Mononuclear cell (primary cell): Measurements from ENCODE around the gene ZNF333. TPM values are rescaled to one million over a fixed set of nuclear protein-coding genes. Genes with fewer than 3 reads are reported as not detected.

Source experiments
- H3K27me3 ChIP-seq: 2 replicates; pipeline ENCODE4 v1.6.0; 2011; ENCODE audit warnings: low read length, control low read depth; ENCODE audit not compliant: insufficient read depth
- H3K4me1 ChIP-seq: 2 replicates; pipeline ENCODE4 v1.5.1; 2011; ENCODE audit warnings: mild to moderate bottlenecking, low read length, control low read depth; ENCODE audit not compliant: insufficient read depth
- H3K4me3 ChIP-seq: 2 replicates; pipeline ENCODE4 v1.5.1; 2011; ENCODE audit warnings: mild to moderate bottlenecking, low read length, moderate library complexity
- H3K9me3 ChIP-seq: 2 replicates; pipeline ENCODE4 v1.5.1; 2011; ENCODE audit warnings: low read depth, mild to moderate bottlenecking, control low read depth, low read length
- total RNA-seq: library from RNA; depleted of rRNA; stranded (reverse); fragments of >200 nt; gene quantifications from one replicate; pipeline ENCODE4 v1.2.3, GENCODE V29; 2012

The ZNF333 gene
- 10.7 TPM for total RNA-seq

DNA sequence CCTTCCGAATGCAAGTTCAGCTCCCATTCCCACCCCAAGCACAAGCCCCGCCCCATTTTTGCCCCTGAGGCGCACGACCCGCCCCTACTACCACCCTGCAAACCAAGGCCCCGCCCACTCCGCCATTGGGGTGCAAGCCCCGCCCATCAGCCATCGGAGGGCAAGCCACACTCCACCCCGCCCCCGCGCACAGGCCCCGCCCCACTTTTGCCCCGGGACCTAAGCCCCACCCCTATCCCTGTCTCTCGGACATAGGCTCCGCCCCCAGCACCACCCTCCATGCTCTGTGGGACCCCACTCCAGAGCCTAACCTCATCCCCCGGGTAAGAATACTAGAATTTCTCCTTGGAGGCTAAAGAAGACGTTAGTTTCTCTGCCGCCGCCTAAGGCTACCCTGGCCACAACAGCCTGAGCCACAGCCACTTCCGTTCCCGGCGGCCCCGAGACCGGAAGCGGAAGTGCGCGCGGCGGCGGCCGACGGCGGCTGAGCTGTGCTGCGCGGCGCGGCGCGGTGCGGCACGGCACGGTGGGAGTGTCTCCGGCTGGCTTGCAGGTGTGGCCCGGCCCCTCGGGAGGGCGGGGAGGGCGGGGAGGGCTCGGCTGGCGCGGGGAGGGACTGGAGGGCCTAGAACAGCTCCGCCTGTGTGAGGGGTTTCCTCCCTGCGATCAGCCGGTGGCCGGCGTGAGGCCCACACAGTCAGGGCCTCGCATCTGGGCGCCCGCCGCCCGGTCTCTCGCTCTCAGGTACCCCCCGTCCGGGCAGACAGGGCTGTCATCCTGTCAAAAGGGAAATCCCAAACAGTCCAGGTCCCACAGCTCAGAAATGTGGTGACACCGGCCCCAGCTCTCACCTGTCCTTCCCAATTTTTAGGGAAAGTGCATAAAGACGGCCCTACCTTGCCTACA, at the start of gene ZNF333:
Gene ZNF333 (plus strand): TSS at position 451 of the 906 bp plus-strand sequence. CDS start 3,444 bp downstream, outside the sequence.
- Histone ChIP-seq H3K27me3 (no peaks in the 10 kb centered on the region), H3K4me3 (peak within 1 kb of the TSS; percentile 72), H3K4me1 (peaks cover 28% of the 10 kb centered on the region), H3K9me3 (no peaks in the 10 kb centered on the region)

DNA sequence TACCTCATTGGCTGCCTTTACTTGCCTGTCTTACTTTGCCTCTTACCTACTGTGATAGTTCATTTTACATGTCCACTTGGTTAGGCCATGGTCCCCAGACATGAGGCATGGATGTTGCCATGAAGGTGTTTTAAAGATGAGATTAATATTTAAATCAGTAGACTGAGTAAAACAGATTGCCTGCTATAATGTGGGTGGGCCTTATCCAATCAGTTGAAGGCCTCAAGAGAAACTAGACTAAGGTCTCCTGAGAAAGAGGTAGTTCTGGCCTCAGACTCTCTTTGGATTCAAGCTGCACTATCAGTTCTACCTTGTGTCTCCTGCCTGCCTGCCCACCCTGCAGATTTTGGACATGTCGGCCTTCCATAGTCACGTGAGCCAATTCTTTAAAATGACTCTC, 41.3 kb upstream of the ZNF333 start:
- Histone ChIP-seq H3K4me3 (no peak overlapping the region), H3K4me1 (no peaks in the 10 kb centered on the region), H3K9me3 (no peaks in the 10 kb centered on the region), H3K27me3 (no peaks in the 10 kb centered on the region)

DNA sequence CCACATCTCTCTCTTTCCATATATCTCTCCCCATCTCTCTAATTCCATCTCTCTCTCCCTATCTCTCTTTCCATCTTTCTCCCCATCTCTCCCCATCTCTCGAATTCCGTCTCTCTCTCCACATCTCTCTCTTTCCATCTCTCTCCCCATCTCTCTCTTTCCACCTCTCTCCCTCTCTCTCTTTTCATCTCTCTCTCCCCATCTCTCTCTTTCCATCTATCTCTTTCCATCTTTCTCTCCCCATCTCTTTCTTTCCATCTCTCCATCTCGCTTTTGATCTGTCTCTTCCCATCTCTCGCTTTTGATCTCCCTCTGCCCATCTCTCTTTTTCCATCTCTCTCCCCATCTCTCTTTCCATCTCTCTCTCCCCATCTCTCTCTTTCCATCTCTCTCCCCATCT, 40.8 kb upstream of the ZNF333 start:
- H3K4me1 ChIP-seq, result no peaks in the 10 kb centered on the region
- H3K9me3 ChIP-seq, result no peaks in the 10 kb centered on the region
- no peak overlapping the region for H3K4me3 ChIP-seq
- H3K27me3 ChIP-seq, result no peaks in the 10 kb centered on the region

DNA sequence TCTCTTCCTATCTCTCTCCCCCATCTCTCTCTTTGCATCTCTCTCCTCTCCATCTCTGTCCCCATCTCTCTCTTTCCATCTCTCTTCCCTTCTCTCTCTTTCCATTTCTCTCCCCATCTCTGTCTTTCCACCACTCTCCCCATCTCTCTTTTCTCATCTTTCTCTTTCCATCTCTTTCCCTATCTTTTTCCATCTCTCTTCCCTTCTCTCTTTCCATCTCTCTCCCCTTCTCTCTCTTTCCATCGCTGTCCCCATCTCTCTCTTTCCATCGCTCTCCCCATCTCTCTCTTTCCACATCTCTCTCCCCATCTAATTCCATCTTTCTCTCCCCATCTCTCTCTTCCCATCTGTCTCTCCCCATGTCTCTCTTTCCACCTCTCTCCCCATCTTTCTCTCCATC, 39.7 kb upstream of the ZNF333 start:
- H3K9me3 ChIP-seq, result no peaks in the 10 kb centered on the region
- no peaks in the 10 kb centered on the region for H3K4me1 ChIP-seq
- H3K4me3 ChIP-seq, result no peak overlapping the region
- no peaks in the 10 kb centered on the region for H3K27me3 ChIP-seq

DNA sequence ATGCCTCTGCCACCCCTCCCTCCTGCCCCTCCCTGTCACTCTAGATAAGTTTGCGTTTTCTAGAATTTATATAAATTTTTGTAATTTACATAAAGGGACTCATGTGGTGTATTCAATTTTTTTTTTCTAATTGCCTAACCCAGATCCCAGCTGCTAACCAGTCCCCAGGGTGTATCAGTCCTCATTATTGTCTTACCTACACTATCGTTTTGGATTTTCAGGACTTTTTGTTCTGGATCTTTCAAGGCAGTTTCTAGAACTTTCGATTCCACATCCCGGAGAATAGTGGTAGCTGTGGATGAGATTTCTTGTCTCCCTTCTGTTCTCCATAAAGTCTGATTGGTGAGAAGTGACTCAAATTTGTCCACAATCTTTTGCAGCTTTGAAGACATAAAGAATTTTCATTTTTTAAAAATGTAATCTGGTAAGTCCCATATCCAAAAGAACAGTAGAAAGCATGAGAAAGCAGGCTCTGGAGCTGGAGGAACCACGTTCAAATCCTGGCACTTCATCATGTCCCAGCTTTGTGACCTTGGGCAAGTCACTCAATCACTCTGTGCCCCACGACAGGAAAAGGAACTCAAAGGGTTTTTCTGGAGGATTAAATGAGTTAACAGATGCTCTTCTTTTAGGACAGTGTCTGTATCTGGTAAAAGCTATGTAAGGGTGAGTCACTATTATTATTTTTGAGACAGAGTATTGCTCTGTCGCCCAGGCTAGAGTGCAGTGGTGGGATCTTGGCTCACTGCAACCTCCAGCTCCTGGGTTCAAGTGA, 34.9 kb upstream of the ZNF333 start:
- no peaks in the 10 kb centered on the region for H3K27me3 ChIP-seq
- no peak overlapping the region for H3K4me3 ChIP-seq
- no peaks in the 10 kb centered on the region for H3K9me3 ChIP-seq
- peaks cover 6% of the 10 kb centered on the region for H3K4me1 ChIP-seq

DNA sequence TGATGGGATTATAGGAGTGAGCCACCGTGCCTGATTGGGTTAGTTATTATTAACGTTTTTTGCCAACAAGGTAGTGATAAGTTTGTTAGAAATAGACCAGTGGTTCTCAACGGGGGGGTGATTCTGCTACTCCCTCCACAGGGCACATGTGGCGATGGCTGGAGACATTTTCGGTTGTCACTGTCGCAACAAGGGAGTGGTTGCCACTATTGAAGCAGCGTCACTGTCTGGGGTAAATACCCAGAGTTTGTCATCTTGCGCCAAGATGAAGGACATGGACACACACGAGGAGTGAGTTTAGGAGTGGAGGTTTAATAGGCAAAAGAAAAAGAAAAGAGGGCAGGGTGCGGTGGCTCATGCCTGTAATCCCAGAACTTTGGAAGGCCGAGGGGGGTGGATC, 34.1 kb upstream of the ZNF333 start:
- H3K27me3 ChIP-seq, result no peaks in the 10 kb centered on the region
- H3K4me1 ChIP-seq, result peaks cover 13% of the 10 kb centered on the region
- no peak overlapping the region for H3K4me3 ChIP-seq
- no peaks in the 10 kb centered on the region for H3K9me3 ChIP-seq

DNA sequence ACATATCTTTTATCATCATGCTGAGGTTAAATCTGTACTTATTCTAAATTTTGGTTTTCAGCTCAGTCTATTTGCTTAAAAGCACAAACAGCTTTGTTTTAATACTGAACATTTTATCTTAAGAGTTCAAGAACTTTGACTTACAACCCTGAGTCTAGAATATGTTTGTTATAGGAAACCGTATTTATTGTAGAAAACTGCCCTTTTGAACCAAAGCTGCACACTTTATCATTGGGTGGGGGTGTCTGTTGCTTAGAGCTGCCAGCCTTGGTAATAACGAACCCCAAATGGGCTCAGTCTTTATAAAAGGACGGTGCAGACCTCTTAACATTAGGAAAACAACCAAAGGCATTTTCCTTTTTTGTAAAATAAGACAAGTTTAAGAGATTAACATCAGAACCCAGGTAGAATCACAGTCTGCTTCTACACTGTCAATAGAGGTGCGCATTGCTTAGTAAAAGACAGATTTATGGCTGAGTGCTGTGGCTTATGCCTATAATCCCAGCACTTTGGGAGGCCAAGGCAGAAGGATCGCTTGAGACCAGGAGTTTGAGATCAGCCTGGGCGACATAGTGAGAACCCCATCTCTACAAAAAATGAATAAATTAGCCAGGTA, 29.9 kb upstream of the ZNF333 start:
- no peak overlapping the region for H3K4me3 ChIP-seq
- no peaks in the 10 kb centered on the region for H3K27me3 ChIP-seq
- H3K9me3 ChIP-seq, result no peaks in the 10 kb centered on the region
- peaks cover 30% of the 10 kb centered on the region for H3K4me1 ChIP-seq

DNA sequence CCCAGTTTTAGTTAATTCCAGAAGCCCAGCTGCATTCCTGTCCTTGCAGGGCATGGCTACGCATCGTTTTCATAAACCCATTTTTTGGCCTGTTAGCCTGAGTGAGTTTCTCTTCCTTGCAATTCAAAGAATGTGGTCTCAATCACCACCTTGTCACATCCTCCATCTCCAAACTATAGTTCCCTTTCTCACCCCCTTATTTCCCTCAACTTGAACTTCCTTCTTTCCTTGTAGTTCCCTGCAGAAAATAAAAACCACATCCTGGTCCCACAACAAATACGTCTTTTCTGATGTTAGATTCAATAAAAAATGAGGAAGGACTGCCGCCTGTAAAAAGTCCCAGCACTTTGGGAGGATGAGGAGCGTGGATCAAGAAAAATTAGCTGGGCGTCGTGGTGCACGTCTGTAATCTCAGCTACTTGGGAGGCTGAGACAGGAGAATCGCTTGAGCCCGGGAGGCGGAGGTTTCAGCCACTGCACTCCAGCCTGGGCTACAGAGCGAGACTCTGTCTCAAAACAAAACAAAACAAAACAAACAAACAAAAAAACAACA, 28.4 kb upstream of the ZNF333 start:
- no peaks in the 10 kb centered on the region for H3K9me3 ChIP-seq
- no peak overlapping the region for H3K4me3 ChIP-seq
- H3K27me3 ChIP-seq, result no peaks in the 10 kb centered on the region
- H3K4me1 ChIP-seq, result peaks cover 24% of the 10 kb centered on the region

DNA sequence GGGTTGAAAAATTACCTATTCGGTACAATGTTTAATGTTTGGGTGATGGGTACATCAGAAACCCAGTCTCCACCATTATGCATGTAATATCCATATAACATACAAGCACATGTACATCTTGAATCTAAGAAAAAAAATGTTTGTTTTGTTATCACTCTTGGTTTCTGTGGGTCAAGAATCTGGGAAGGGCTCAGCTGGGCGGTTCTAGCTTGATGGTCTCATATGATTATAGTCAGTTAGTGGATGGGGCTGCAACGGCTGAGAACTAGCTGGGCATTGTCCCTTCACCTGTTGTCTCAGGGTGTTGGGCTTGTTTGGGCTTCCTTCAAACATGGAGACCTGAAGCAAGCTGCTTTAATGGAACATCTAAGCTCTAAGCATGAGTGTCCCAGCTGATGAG, 19.9 kb upstream of the ZNF333 start:
- H3K27me3 ChIP-seq, result no peaks in the 10 kb centered on the region
- H3K4me1 ChIP-seq, result peaks cover 58% of the 10 kb centered on the region
- H3K4me3 ChIP-seq, result no peak overlapping the region
- H3K9me3 ChIP-seq, result no peaks in the 10 kb centered on the region

DNA sequence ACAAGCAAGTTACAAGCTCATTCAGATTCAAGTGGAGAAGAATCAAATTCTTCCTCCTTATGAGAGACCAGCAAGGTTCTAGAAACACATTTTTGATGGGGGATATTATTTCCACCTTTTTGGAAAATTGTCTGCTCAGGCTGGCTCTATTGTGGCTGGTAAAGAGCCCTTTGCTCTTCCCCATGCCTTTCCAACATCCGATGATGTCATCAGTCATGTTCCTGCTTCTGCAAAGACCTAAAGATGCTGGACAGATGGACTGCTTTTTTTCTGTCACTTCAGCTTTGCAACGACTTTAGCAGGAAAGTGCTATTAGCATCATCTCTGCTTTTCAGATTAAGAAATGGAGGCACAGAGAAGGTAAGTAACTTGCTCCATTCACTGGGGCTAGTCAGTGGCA, 19.4 kb upstream of the ZNF333 start:
- no peak overlapping the region for H3K4me3 ChIP-seq
- peaks cover 62% of the 10 kb centered on the region for H3K4me1 ChIP-seq
- H3K27me3 ChIP-seq, result no peaks in the 10 kb centered on the region
- no peaks in the 10 kb centered on the region for H3K9me3 ChIP-seq

DNA sequence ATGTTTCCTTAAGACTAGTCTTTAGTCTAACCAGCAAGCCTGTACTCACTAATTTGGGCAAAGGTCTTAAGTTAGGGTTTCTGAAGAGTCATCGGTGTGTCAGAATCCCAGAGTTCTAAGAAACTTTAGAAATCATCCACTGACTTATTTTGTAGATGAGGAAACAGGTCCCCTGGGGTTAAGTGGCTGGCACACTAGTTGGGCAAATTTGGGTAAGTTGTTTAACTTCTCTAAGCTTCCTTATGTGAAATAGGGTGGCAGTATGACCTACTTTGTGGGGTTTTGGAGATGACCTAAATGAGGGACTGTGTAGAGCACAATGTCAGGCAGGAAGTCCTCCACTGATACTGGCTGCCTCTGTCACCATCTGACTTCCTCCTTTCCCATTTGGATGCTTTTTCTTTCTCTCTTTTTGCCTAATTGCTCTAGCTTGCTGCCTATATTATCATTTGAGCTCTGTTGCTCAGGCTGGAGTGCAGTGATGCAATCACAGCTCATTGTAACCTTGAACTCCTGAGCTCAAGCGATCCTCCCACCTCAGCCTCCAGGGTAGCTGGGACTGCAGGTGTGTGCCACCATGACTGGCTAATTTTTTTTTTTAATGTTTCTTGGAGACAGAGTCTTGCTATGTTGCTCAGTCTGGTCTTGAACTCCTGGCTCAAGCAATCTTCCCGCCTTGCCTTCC, 17.5 kb upstream of the ZNF333 start:
- H3K4me1 ChIP-seq, result peaks cover 81% of the 10 kb centered on the region
- no peaks in the 10 kb centered on the region for H3K9me3 ChIP-seq
- H3K4me3 ChIP-seq, result peak overlapping the region; percentile 6
- H3K27me3 ChIP-seq, result no peaks in the 10 kb centered on the region

DNA sequence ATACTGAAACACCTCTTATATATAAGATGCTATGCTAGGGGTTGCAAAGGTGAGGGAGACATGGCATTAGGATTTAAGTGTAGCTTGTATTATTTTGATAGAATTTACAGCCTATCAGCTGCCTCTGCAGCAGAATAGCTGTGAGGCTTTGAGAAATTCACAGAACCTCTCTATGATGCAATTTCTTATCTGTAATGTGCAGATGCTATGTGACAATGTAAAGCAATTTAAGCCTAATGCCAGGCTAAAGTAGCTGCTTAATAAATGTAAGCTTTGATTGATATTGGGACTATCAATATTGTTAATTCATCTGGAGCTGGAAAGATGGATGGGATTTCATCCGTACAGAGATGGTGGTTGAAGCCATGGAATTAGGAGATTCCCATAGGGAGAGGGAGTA, 16.8 kb upstream of the ZNF333 start:
- Histone ChIP-seq H3K27me3 (no peaks in the 10 kb centered on the region), H3K4me1 (peaks cover 77% of the 10 kb centered on the region), H3K9me3 (no peaks in the 10 kb centered on the region), H3K4me3 (peak overlapping the region; percentile 14)

DNA sequence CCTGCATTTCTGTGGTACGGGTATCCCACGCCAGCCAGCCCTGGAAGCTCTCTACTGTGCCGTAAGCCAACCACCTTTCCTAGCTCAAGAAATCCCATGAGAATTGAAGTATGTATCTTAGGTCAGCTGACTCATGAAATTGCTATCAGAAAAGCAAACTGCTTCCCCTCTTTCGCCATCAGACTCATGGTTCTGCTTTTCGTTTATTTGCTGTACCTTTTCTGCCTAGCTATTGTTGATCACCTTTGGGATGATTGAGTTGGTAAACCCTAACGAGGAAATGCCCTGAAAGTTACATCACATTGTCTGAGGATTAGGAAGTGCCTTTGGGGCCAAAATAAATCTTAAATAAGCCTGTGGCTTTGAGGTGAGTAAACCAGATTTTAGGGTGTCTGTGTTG, 15.1 kb upstream of the ZNF333 start, which contains the start of gene ADGRE3:
Gene ADGRE3 (minus strand): TSS at position 81 of the 400 bp plus-strand sequence. CDS start 74 bp downstream, at position 7.
- H3K4me3 ChIP-seq, result peak within 1 kb of the TSS; percentile 36
- H3K9me3 ChIP-seq, result no peaks in the 10 kb centered on the region
- H3K4me1 ChIP-seq, result peaks cover 70% of the 10 kb centered on the region
- no peaks in the 10 kb centered on the region for H3K27me3 ChIP-seq

DNA sequence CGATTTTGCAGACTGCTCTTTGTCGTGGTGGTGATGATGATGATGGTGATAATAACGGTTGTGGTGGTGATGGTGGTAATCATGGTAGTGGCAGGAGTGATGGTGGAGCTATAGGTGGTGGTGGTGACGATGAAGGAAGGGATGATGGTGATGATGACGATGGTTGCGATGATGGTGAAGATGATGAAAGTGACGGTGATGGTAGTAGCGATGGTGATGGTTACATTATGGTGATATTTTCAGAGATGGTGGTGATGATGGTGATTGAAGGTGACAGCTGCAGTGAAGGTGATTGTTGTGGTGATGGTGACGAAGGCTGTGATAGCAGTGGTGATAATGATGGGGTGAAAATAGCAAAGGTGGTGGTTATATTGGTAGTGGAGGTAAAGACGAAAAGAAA, 13.1 kb upstream of the ZNF333 start:
- Histone ChIP-seq H3K4me1 (peaks cover 54% of the 10 kb centered on the region), H3K4me3 (no peak overlapping the region), H3K9me3 (no peaks in the 10 kb centered on the region), H3K27me3 (no peaks in the 10 kb centered on the region)
